CD8-positive, alpha-beta memory T cell (primary cell): Measurements from ENCODE around the gene SSC5D. TPM values are rescaled to one million over a fixed set of nuclear protein-coding genes. Genes with fewer than 3 reads are reported as not detected.

Experiments used
- CTCF ChIA-PET: fragments of 350-600 bp; sonication (Branson Sonifier 250); formaldehyde crosslinking; loops from one replicate; lab custom pipeline; 2021; ENCODE audit warnings: antibody characterized with exemption; lab: Charles Lee
- POLR2A ChIA-PET: fragments of 350-600 bp; sonication (Branson Sonifier 250); formaldehyde crosslinking; loops from one replicate; lab custom pipeline; 2021; ENCODE audit warnings: antibody characterized with exemption; lab: Charles Lee
- DNase-seq, 5 donors: peaks; one replicate each; pipeline versions ENCODE4 v3.0.0 to v3.0.0-alpha.2; 2020 to 2022; ENCODE audit warnings: mixed read lengths in 1 of 5
- H3K27ac ChIP-seq: one replicate; pipeline ENCODE4 v1.7.0; 2013; ENCODE audit warnings: low read depth, mild to moderate bottlenecking, low read length, moderate library complexity
- H3K27me3 ChIP-seq: 2 replicates; pipeline ENCODE4 v1.7.0; 2013; ENCODE audit warnings: low read length, mild to moderate bottlenecking; ENCODE audit not compliant: insufficient read depth, poor library complexity, severe bottlenecking
- H3K36me3 ChIP-seq: 2 replicates; pipeline ENCODE4 v1.7.0; 2013; ENCODE audit warnings: mild to moderate bottlenecking, low read length, moderate library complexity; ENCODE audit not compliant: insufficient read depth
- H3K4me1 ChIP-seq: 2 replicates; pipeline ENCODE4 v1.7.0; 2013; ENCODE audit warnings: mild to moderate bottlenecking, low read length, moderate library complexity; ENCODE audit not compliant: insufficient read depth
- H3K4me3 ChIP-seq: 2 replicates; pipeline ENCODE4 v1.7.0; 2013; ENCODE audit warnings: mild to moderate bottlenecking, low read length
- H3K9me3 ChIP-seq: 2 replicates; pipeline ENCODE4 v1.7.0; 2013; ENCODE audit warnings: mild to moderate bottlenecking, low read length
- H3K27ac Mint-ChIP-seq, 8 donors: one replicate each; pipeline ENCODE4 v1.8.0; 2020 to 2021; ENCODE audit warnings: mixed read lengths in 8 of 8, mild to moderate bottlenecking in 6 of 8, inconsistent platforms in 3 of 8, moderate library complexity in 3 of 8
- H3K27me3 Mint-ChIP-seq, 2 donors: one replicate each; pipeline ENCODE4 v1.8.0; 2020 to 2021; ENCODE audit warnings: mixed read lengths in 2 of 2, mild to moderate bottlenecking in 1 of 2, moderate library complexity in 1 of 2
- H3K36me3 Mint-ChIP-seq, 3 donors: one replicate each; pipeline ENCODE4 v1.8.0; 2020 to 2021; ENCODE audit warnings: mixed read lengths in 3 of 3, inconsistent platforms in 1 of 3, mild to moderate bottlenecking in 1 of 3
- H3K4me1 Mint-ChIP-seq, 3 donors: one replicate each; pipeline ENCODE4 v1.8.0; 2020 to 2021; ENCODE audit warnings: mixed read lengths in 3 of 3, inconsistent platforms in 1 of 3, mild to moderate bottlenecking in 1 of 3
- H3K4me3 Mint-ChIP-seq, 7 donors: one replicate each; pipeline ENCODE4 v1.8.0; 2020 to 2021; ENCODE audit warnings: mixed read lengths in 7 of 7, mild to moderate bottlenecking in 6 of 7, moderate library complexity in 4 of 7, inconsistent platforms in 2 of 7
- H3K9me3 Mint-ChIP-seq, 5 donors: one replicate each; pipeline ENCODE4 v1.8.0; 2020 to 2022; ENCODE audit warnings: mixed read lengths in 5 of 5, mild to moderate bottlenecking in 3 of 5, moderate library complexity in 2 of 5, inconsistent platforms in 1 of 5
- polyA plus RNA-seq: library from polyadenylated mRNA; unstranded; fragments of 300-500 nt; fragmentation: Illumina TruSeq; gene quantifications from one replicate; pipeline ENCODE4 v1.2.3, GENCODE V29; 2021
- total RNA-seq, 2 experiments: library from RNA; stranded (reverse); gene quantifications; one replicate each; pipeline ENCODE4 v1.2.3, GENCODE V29; 2021

The SSC5D gene
- total and polyA plus RNA-seq, 3 experiments from 2014 or later = 0.35 to 1.2 TPM; not detected in 1

GRCh38 chr19:55467236-55468053 is 20.8 kb upstream of the SSC5D start:
- peaks cover 0 to 3% of the 10 kb centered on the region in 2 donors for H3K27me3 Mint-ChIP-seq
- peak overlapping the region in 1 of 7 donors; percentile 54 for H3K4me3 Mint-ChIP-seq
- ChIA-PET CTCF (interaction anchor here (0.6 to 3.9 kb wide), 35 partner anchors 9 to 350 kb away, joined by 3 to 56 read pairs (median 4); partner anchors contain the start of genes TMEM238, ZNF524, ZNF628 and ZNF784), POLR2A (no interaction called here)
- no peaks in the 10 kb centered on the region for H3K9me3 Mint-ChIP-seq
- H3K4me1 ChIP-seq = peaks cover 8% of the 10 kb centered on the region
- no peaks in the 10 kb centered on the region for H3K36me3 Mint-ChIP-seq
- no peaks in the 10 kb centered on the region for H3K27me3 ChIP-seq
- H3K4me1 Mint-ChIP-seq = peaks cover 6 to 7% (median 6%) of the 10 kb centered on the region in 3 donors
- peak overlapping the region in 2 of 8 donors; percentile 22 to 47 for H3K27ac Mint-ChIP-seq
- no peaks in the 10 kb centered on the region for H3K9me3 ChIP-seq
- H3K4me3 ChIP-seq = no peak overlapping the region
- peak; percentile 53 to 73 (median 69) for DNase-seq
- peak overlapping the region; percentile 81 for H3K27ac ChIP-seq
- no peaks in the 10 kb centered on the region for H3K36me3 ChIP-seq

- POLR2A ChIA-PET = no interaction called here
- CTCF ChIA-PET = interaction anchor here (0.6 to 3.9 kb wide), 32 partner anchors 9 to 350 kb away, joined by 3 to 56 read pairs (median 4); partner anchors contain the start of genes TMEM238, ZNF628, ZNF784 and ZNF865
- H3K27ac ChIP-seq = peak overlapping the region; percentile 47
These were observed 20.2 kb upstream of the SSC5D start for GRCh38 chr19:55468054-55468393.

GRCh38 chr19:55471266-55471665 is 17.0 kb upstream of the SSC5D start:
- Histone ChIP-seq H3K36me3 (no peaks in the 10 kb centered on the region), H3K9me3 (no peaks in the 10 kb centered on the region), H3K4me3 (no peak overlapping the region), H3K27me3 (no peaks in the 10 kb centered on the region), H3K4me1 (peaks cover 13% of the 10 kb centered on the region), H3K27ac (no peak overlapping the region)
- peak overlapping the region in 1 of 8 donors; percentile 69 for H3K27ac Mint-ChIP-seq
- H3K9me3 Mint-ChIP-seq = no peaks in the 10 kb centered on the region
- ChIA-PET CTCF (interaction anchor here (1.3 kb wide), 1 partner anchor 33 kb away, joined by 5 read pairs; no protein-coding TSS in a partner anchor), POLR2A (no interaction called here)
- H3K27me3 Mint-ChIP-seq = no peaks in the 10 kb centered on the region
- H3K4me1 Mint-ChIP-seq = peaks cover 2 to 10% (median 9%) of the 10 kb centered on the region in 3 donors
- peaks cover 0 to 1% (median 0%) of the 10 kb centered on the region in 3 donors for H3K36me3 Mint-ChIP-seq
- H3K4me3 Mint-ChIP-seq = peak overlapping the region in 1 of 7 donors; percentile 63
- DNase-seq = no peak

More at GRCh38 chr19:55468054-55468393, 20.2 kb upstream of the SSC5D start:
- Mint-ChIP-seq H3K9me3 (no peaks in the 10 kb centered on the region), H3K4me1 (peaks cover 2 to 4% (median 3%) of the 10 kb centered on the region in 3 donors), H3K4me3 (no peak overlapping the region), H3K36me3 (no peaks in the 10 kb centered on the region), H3K27me3 (peaks cover 0 to under 1% of the 10 kb centered on the region in 2 donors), H3K27ac (peak overlapping the region in 2 of 8 donors; percentile 22 to 47)
- Histone ChIP-seq H3K27me3 (no peaks in the 10 kb centered on the region), H3K36me3 (no peaks in the 10 kb centered on the region), H3K4me3 (no peak overlapping the region), H3K4me1 (peaks cover 8% of the 10 kb centered on the region), H3K9me3 (no peaks in the 10 kb centered on the region)
- DNase-seq = no peak

- Mint-ChIP-seq H3K27me3 (no peaks in the 10 kb centered on the region), H3K4me1 (peaks cover 5 to 17% (median 15%) of the 10 kb centered on the region in 3 donors), H3K27ac (no peak overlapping the region), H3K4me3 (peak overlapping the region in 1 of 7 donors; percentile 51), H3K9me3 (no peaks in the 10 kb centered on the region), H3K36me3 (peaks cover 0 to 5% (median 0%) of the 10 kb centered on the region in 3 donors)
- ChIA-PET POLR2A (no interaction called here), CTCF (interaction anchor here (1.7 kb wide), 1 partner anchor 32 kb away, joined by 7 read pairs; no protein-coding TSS in a partner anchor)
- Histone ChIP-seq H3K27me3 (no peaks in the 10 kb centered on the region), H3K4me1 (peaks cover 16% of the 10 kb centered on the region), H3K4me3 (no peak overlapping the region), H3K27ac (no peak overlapping the region), H3K9me3 (no peaks in the 10 kb centered on the region), H3K36me3 (no peaks in the 10 kb centered on the region)
- DNase-seq = no peak
These were observed 15.8 kb upstream of the SSC5D start for GRCh38 chr19:55472463-55472862.

GRCh38 chr19:55473225-55474012 is 14.8 kb upstream of the SSC5D start:
- no peak for DNase-seq
- Mint-ChIP-seq H3K9me3 (no peaks in the 10 kb centered on the region), H3K4me3 (peak overlapping the region in 1 of 7 donors; percentile 72), H3K27me3 (no peaks in the 10 kb centered on the region), H3K4me1 (peaks cover 10 to 23% (median 19%) of the 10 kb centered on the region in 3 donors), H3K36me3 (peaks cover 0 to 7% (median 0%) of the 10 kb centered on the region in 3 donors), H3K27ac (peak overlapping the region in 2 of 8 donors; percentile 24 to 30)
- CTCF ChIA-PET = interaction anchor here (1.7 kb wide), 1 partner anchor 31 kb away, joined by 7 read pairs; no protein-coding TSS in a partner anchor
- no peaks in the 10 kb centered on the region for H3K9me3 ChIP-seq
- H3K36me3 ChIP-seq = no peaks in the 10 kb centered on the region
- POLR2A ChIA-PET = no interaction called here
- peaks cover 17% of the 10 kb centered on the region for H3K4me1 ChIP-seq
- H3K4me3 ChIP-seq = no peak overlapping the region
- no peak overlapping the region for H3K27ac ChIP-seq
- H3K27me3 ChIP-seq = no peaks in the 10 kb centered on the region

GRCh38 chr19:55474269-55475265 is 13.7 kb upstream of the SSC5D start:
- H3K27me3 Mint-ChIP-seq = no peaks in the 10 kb centered on the region
- no peaks in the 10 kb centered on the region for H3K36me3 ChIP-seq
- ChIA-PET CTCF (interaction anchor here (1.2 to 2.5 kb wide), 2 partner anchors 11 to 29 kb away, joined by 3 to 10 read pairs; partner anchors contain the start of gene NAT14), POLR2A (no interaction called here)
- peak overlapping the region in 2 of 8 donors; percentile 30 to 47 for H3K27ac Mint-ChIP-seq
- H3K27ac ChIP-seq = no peak overlapping the region
- peaks cover 0 to 7% (median 0%) of the 10 kb centered on the region in 3 donors for H3K36me3 Mint-ChIP-seq
- H3K9me3 Mint-ChIP-seq = no peaks in the 10 kb centered on the region
- H3K4me3 Mint-ChIP-seq = peak overlapping the region in 5 of 7 donors; percentile 15 to 90 (median 41)
- no peaks in the 10 kb centered on the region for H3K27me3 ChIP-seq
- H3K4me1 ChIP-seq = peaks cover 17% of the 10 kb centered on the region
- no peaks in the 10 kb centered on the region for H3K9me3 ChIP-seq
- DNase-seq = no peak
- H3K4me3 ChIP-seq = no peak overlapping the region
- H3K4me1 Mint-ChIP-seq = peaks cover 15 to 35% (median 28%) of the 10 kb centered on the region in 3 donors
